Measurements from ENCODE around the gene TMUB1.

TMUB1 gene

DNA sequence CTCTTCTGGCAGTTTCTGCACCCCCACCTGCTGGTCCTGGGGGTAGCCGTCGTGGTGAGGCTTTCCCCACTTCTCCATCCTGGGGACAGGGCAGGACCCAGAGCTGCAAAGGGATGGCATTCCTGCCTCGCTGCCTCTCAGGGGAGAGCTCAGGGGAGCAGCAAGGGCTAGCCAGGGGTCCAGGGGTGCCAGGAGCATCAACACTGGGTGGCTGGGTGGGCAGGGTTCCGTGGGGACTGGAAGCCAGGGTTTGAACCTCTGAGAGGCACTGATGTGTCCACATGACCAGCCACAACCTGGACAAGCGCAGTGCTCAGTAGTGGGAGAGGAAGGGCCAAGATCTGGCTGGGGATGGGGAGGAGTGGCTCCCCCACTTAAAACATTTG is 49.4 kb downstream of the TMUB1 start:
- DNase-seq (ENCODE audit: low read depth in 3 of 3), result no peak

DNA sequence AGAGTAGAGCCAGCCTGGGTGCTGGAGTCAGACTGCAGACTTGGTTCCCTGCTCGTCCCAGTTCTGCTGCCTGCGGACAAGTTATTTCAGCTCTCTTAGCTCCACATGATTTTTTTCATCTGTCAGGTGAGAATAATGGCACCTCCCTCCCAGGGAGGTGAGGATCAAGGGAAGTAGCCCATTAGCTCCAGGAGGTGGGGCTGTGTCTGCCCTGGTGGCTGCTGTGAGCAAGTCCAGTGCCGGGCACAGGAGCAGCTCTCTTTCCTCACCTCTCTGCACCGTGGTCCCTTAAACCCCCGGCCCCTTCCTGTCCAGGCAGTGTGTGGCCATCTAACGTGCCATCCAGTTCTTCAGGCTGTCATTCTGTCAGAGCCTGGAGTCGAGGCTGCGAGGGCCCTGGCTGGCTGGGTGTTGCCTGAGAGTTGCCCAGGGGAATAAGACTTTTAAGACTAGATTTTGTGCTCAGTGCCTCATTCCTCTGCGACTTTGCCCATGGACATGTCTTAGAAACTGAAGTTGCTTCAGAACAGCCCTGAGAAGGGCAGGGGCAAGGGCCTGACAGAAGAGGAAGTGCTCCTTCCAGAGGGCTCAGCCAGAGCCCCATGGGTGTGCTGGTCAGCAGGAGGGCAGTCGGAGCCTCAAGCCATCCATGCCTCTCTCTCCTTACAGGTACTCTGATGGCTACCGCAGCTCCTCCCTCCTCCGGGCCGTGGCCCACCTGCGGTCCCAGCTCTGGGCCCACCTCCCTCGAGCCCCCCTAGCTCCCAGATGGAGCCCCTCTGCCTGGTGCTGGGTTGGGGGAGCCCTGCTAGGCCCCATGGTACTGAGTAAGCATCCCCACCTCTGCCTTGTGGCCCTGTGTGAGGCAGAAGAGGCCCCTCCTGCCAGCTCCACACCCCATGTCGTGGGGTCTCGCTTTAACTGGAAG is 50.1 kb downstream of the TMUB1 start:
- no peak for DNase-seq (ENCODE audit: low read depth in 3 of 3)
